HG03280 (cell line): ENCODE results near the gene VPS26B.
"Not testable (repeated sequence)": the region's sequence is repeated elsewhere in the genome, so short reads cannot be mapped to it uniquely, and the experiment has no call there.

ENCODE experiments used
- ATAC-seq: cut with Tn5 transposase; IDR thresholded peaks from one replicate; pipeline ENCODE4 v1.9.1; 2021; ENCODE audit warnings: mild to moderate bottlenecking, moderate library complexity; ENCODE audit not compliant: unreplicated experiment

Gene VPS26B

GRCh38 chr11:134255184-134255561 is 30.7 kb downstream of the VPS26B start:
- not testable (repeated sequence) for ATAC-seq

- no peak for ATAC-seq
Observed at GRCh38 chr11:134257101-134257500, 32.6 kb downstream of the VPS26B start.

DNA sequence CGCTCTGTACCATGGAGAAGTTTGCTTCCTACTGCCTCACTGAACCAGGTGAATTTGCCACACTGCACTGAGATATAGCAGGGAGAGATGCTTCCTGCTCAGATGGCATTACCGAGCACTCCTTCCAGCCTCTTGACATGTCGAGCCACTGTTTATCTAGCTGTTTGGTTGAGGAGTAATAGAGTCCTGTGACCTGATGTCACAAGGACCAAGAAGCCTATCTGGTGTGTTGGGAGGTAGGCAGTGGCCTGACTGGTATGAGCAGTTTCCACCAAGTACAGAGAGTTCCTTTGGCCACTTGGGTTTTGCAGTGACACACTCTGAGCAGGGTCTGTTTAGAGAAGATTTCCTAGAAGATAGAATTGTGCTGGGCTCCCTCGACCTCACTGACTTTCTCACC is 34.1 kb downstream of the VPS26B start:
- no peak for ATAC-seq

GRCh38 chr11:134260503-134260902 is 36.0 kb downstream of the VPS26B start:
- no peak for ATAC-seq

- ATAC-seq = no peak
Observed at GRCh38 chr11:134260983-134261382, 36.5 kb downstream of the VPS26B start.

- ATAC-seq = no peak
Observed at GRCh38 chr11:134261626-134262488, 37.4 kb downstream of the VPS26B start.

- no peak for ATAC-seq
Observed at GRCh38 chr11:134264966-134265764, 40.7 kb downstream of the VPS26B start.

DNA sequence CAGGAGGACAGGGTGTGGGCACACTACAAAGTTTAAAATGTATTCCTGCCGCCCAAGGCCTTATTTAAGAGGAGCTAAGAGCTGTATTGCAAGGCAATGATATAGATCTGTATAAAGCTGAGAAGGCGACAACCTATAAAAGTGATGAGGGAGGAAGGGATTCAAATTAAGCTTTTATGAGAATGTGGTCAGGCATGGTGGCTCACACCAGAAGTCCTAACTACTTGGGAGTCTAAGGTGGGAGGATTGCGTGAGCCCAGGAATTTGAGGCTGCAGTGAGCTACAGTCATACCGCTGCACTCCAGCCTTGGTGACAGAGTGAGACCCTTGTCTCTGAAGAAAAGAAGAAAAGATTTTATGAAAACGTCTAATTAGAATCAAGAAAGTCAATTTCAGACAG is 42.0 kb downstream of the VPS26B start:
- ATAC-seq = no peak

DNA sequence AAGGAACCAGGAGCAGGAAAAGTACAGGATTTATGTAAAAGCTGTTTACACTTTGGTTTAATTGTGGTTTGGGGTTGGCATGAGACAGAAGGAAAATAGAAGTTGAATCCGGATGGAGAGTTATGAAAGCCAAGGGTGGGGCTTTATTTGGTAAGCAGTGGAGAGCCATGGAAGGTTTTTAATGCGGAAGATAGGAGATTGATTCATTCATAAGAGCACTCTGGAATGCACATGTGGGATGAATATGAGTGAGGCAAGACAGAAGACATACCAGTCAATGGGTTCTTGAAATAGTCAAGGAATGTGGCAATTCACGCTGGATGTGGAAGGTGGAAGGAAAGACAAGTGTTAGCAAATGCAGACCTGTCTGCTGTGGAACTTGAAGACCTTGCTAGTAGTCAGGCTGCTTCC is 42.4 kb downstream of the VPS26B start:
- no peak for ATAC-seq

GRCh38 chr11:134267461-134267860 is 43.0 kb downstream of the VPS26B start:
- ATAC-seq = no peak

GRCh38 chr11:134267966-134268365 is 43.5 kb downstream of the VPS26B start:
- ATAC-seq = no peak

DNA sequence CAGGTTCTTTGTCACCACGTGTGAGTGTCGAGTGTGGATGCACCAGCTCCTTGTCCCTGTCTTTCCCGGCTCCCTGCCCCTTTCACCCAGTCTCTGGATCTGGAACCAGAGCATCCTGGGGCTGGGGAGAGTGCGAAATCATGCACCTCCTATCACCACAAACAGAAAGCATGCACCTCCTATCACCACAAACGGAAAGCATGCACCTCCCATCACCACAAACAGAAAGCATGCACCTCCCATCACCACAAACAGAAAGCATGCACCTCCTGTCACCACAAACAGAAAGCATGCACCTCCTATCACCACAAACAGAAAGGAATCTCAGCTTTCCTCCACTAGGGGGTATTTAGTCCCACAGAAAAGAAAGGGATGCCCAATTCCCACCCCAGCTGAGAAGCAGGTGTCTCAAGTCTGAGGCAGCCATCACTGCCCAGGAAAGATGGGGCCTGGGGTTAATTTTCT is 45.8 kb downstream of the VPS26B start:
- no peak for ATAC-seq

GRCh38 chr11:134271978-134272377 is 47.5 kb downstream of the VPS26B start:
- ATAC-seq = no peak

GRCh38 chr11:134272381-134273316 is 48.2 kb downstream of the VPS26B start:
- no peak for ATAC-seq

GRCh38 chr11:134273317-134273712 is 48.8 kb downstream of the VPS26B start:
- ATAC-seq = no peak

- ATAC-seq = no peak
Observed at GRCh38 chr11:134275188-134275533, 50.7 kb downstream of the VPS26B start.

DNA sequence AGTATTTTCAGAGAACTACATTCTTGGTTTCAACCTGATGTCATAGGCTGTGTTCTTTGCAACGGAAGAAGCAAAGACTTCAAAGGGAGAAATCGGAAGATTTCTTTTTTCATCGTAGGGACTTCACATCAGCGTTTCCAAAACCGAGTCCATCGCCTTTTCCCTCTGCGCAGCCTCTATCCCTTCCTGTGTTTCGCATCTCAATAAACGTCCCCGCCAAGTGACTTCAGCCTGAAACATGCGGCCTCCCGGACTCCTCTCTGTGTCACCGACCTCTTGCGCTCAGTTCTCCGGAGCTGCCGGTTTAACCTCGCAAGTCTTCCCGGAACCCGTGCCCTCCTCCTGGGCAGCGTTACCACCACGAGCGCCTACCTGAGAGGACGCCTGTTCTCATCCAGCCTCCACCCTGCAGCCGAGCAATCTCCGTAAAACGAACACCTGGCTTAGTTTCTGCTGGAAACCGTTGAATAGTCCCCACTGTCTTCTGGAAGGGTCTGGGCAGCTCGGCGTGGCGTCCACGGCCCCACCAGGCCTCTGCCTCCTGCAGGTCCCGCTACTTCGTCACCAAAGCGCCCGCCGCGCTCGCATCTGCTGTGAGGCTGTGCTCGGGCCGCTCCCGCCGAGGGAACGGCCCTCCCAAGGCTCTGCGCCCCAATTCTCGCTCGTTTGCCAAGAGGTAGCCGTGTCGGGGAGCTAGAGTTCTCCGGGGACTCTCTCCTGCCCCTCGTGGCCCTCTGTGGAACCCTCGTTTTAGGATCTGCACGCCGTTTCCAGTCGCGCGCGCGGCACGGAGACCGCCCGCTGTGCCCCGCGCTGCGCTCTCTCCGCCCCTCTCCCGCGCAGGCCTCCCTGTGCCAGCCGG is 51.3 kb downstream of the VPS26B start, which contains the start of gene GLB1L3:
TSS of gene GLB1L3 (plus strand) at position 846 of the 862 bp plus-strand sequence. CDS start 362 bp downstream, outside the sequence.
- peak; percentile 81 for ATAC-seq

DNA sequence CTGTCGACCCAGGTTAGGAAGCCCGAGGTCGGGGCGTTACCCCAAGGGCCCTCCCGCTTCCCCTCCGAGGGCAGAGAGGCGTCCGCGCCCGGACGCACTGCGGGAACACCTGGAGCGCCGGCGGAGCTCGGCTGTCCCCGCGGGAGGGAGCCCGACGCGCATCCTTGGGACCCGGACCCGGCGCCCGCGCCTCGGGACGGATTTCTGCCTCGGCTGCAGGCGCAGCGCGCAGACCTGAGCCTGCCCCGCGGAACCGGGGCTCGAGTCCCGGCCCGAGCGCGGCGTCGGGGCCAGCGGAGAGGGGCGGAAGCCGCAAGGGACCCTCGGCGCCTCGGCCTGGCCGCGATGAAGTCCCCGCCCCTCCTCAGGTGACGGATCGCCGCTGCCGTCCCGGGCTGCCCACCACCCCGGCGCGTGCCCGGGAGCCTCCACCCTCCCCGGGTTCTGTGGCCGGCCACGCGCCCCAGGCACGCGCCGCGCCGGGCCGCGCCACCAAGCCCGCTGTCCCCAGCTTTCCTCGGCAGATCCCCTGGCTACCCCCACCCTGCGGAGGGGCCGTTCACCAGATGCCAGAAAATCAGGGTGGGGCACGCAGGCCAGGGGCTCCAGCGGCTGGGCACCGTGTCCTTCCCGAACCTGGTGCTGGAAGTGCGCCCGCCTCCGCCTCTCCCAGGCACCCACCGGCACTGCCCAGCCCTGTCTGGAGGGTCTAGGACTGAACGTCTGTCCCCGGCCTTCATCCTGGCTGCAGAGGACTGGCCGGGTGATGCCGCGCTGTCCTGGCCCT is 52.1 kb downstream of the VPS26B start:
- no peak for ATAC-seq
